Left forelimb (tissue), 1 donor: ENCODE results near the gene THAP11.
"Not testable (repeated sequence)": the region's sequence is repeated elsewhere in the genome, so short reads cannot be mapped to it uniquely, and the experiment has no call there.

Experiments used
- DNase-seq: peaks from one replicate; pipeline ENCODE4 v3.0.0-alpha.2; 2018; ENCODE audit warnings: low spot score

THAP11 gene

GRCh38 chr16:67837190-67837589, 4.9 kb upstream of the THAP11 start:
- not testable (repeated sequence) for DNase-seq

- DNase-seq = no peak
Observed at GRCh38 chr16:67837811-67838210, 4.3 kb upstream of the THAP11 start.

GRCh38 chr16:67841198-67841815, 813 bp upstream of the THAP11 start:
- DNase-seq = no peak

GRCh38 chr16:67842509-67843342, 606 bp downstream of the THAP11 start:
- peak; percentile 77 for DNase-seq

GRCh38 chr16:67843343-67843765, 1.2 kb downstream of the THAP11 start:
- no peak for DNase-seq

GRCh38 chr16:67844497-67844896, 2.4 kb downstream of the THAP11 start:
- DNase-seq = no peak

GRCh38 chr16:67845291-67846062, 3.4 kb downstream of the THAP11 start:
- no peak for DNase-seq

- DNase-seq = no peak
Observed at GRCh38 chr16:67846063-67846319, 3.9 kb downstream of the THAP11 start.

GRCh38 chr16:67846320-67847063, 4.4 kb downstream of the THAP11 start, which contains the start of gene NUTF2:
Gene NUTF2, plus strand, starts transcription at chr16:67846933. Its CDS starts 18,198 bp downstream, at chr16:67865131.
- peak; percentile 99 for DNase-seq

GRCh38 chr16:67847064-67847861, 5.1 kb downstream of the THAP11 start, which contains the start of gene CENPT:
Gene CENPT, minus strand, starts transcription at chr16:67847693. Its CDS starts 13,834 bp downstream, at chr16:67833859.
- DNase-seq = no peak

- DNase-seq = no peak
Observed at GRCh38 chr16:67848118-67848517, 6.0 kb downstream of the THAP11 start.

- no peak for DNase-seq
Observed at GRCh38 chr16:67853670-67854069, 11.6 kb downstream of the THAP11 start.

- no peak for DNase-seq
Observed at GRCh38 chr16:67855789-67856188, 13.7 kb downstream of the THAP11 start.

- no peak for DNase-seq
Observed at GRCh38 chr16:67856927-67857546, 14.9 kb downstream of the THAP11 start.

- no peak for DNase-seq
Observed at GRCh38 chr16:67857547-67858233, 15.6 kb downstream of the THAP11 start.

GRCh38 chr16:67858500-67858899, 16.4 kb downstream of the THAP11 start:
- no peak for DNase-seq

GRCh38 chr16:67860589-67861398, 18.7 kb downstream of the THAP11 start:
- DNase-seq = no peak

GRCh38 chr16:67861877-67862276, 19.8 kb downstream of the THAP11 start:
- no peak for DNase-seq
